ENCODE data around the gene CHD9. TPM values are rescaled to one million over a fixed set of nuclear protein-coding genes. Genes with fewer than 3 reads are reported as not detected.

Gene CHD9
- total RNA-seq, 1 experiment from 2014 or later = 26.3 TPM

DNA sequence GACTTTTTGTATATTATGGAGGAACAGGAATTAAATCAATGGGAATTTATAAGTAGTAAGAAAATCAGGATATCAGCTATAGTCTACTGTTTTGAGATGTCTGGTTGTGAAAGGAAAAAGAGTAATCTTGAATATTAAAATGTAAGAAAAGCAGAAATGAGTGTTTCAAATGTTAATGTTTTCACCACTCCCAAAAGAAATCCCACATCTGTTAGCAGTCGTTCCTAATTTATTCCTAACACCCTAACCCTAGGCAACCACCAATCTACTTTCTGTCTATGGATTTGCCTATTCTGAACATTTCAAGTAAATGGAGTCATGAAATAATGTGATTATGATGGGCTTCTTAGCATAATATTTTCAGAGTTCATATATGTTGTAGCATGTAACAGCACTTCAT lies 133.0 kb downstream of the CHD9 start:
- Histone ChIP-seq H3K27me3 (ENCODE audit: insufficient read depth, low read depth) (no peaks in the 10 kb centered on the region), H3K4me1 (replicated peaks; ENCODE audit: insufficient read depth) (no peaks in the 10 kb centered on the region), H3K4me3 (no peak overlapping the region), H3K4me2 (no peak overlapping the region), H3K27ac (no peak overlapping the region), H3F3A (ENCODE audit: insufficient read depth, low read depth) (no peaks in the 10 kb centered on the region), H3K36me3 (ENCODE audit: low read depth) (no peaks in the 10 kb centered on the region), H2AFZ (no peak overlapping the region), H3K9me3 (ENCODE audit: insufficient read depth, low read depth) (peaks cover 14% of the 10 kb centered on the region), H4K20me1 (ENCODE audit: insufficient read depth) (no peaks in the 10 kb centered on the region), H3K9me2 (ENCODE audit: insufficient read depth) (no peaks in the 10 kb centered on the region), H3K79me2 (ENCODE audit: low read depth) (no peaks in the 10 kb centered on the region)
- no peak for DNase-seq
- ChIA-PET POLR2A (ENCODE audit: unreplicated experiment) (no interaction called here), CTCF (no interaction called here)
- BruUV-seq (replicated peaks) = no TSS peak
- TF ChIP-seq, protein P1, sequence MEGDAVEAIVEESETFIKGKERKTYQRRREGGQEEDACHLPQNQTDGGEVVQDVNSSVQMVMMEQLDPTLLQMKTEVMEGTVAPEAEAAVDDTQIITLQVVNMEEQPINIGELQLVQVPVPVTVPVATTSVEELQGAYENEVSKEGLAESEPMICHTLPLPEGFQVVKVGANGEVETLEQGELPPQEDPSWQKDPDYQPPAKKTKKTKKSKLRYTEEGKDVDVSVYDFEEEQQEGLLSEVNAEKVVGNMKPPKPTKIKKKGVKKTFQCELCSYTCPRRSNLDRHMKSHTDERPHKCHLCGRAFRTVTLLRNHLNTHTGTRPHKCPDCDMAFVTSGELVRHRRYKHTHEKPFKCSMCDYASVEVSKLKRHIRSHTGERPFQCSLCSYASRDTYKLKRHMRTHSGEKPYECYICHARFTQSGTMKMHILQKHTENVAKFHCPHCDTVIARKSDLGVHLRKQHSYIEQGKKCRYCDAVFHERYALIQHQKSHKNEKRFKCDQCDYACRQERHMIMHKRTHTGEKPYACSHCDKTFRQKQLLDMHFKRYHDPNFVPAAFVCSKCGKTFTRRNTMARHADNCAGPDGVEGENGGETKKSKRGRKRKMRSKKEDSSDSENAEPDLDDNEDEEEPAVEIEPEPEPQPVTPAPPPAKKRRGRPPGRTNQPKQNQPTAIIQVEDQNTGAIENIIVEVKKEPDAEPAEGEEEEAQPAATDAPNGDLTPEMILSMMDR (conservative IDR thresholded peaks at IDR 0.05) = no peak
- intact Hi-C loops (cut with micrococcal nuclease; ENCODE audit: unreplicated experiment) = no loop called here

DNA sequence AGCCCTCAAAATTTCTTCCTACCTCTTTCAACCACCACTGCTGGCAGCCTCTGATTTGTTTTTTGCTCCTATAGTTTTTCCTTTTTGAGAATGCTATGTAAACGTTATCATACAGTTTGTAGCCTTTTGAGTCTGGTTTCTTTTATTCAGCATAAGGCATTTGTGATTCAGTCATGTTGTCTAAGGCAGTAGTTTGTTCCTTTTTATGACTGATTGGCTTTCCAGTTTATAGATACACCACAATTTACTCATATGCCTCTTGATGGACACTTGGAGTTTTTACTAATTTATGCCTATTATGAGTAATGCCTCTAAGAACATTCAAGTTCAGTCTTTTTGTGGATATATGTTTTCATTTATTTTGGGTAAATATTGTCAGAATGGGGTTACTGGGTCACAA lies 136.6 kb downstream of the CHD9 start:
- CTCF ChIA-PET = no interaction called here
- intact Hi-C loops (cut with micrococcal nuclease; ENCODE audit: unreplicated experiment) = no loop called here
- no TSS peak for BruUV-seq (replicated peaks)

DNA sequence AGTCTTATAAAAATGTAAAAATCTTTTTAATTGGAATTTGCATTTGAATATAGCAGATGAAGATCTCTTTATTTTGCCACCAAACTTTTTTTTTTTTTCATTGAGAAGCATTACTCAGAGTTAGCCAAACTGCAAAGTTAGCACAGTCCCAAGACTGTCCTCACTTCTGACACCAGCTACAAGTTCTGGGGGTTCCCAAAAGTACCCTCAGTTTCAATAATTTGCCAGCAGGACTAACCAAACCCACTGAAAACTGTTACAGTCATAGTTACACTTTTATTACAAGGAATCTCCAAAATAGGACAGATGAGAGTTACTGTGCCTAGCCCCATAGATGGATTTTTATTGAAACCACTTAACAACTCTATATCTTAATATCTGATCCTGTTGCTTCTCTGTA lies 144.1 kb downstream of the CHD9 start:
- ChIA-PET POLR2A (ENCODE audit: unreplicated experiment) (no interaction called here), CTCF (no interaction called here)
- 0 out of 2 replicates have a peak, but pooled peaks cover 6% of the 10 kb centered on the region for H3K9me3 ChIP-seq (ENCODE audit: insufficient read depth, low read depth)
- TF ChIP-seq, protein P1 (conservative IDR thresholded peaks at IDR 0.05) = no peak
- no peak for TF ChIP-seq EZH2 (IDR thresholded peaks at IDR 0.05; ENCODE audit: low read depth)
- H3K4me3 ChIP-seq = no peak overlapping the region
- no peaks in the 10 kb centered on the region for H3K27me3 ChIP-seq (ENCODE audit: insufficient read depth, low read depth)
- H3K36me3 ChIP-seq (ENCODE audit: low read depth) = no peaks in the 10 kb centered on the region
- no peaks in the 10 kb centered on the region for H3K79me2 ChIP-seq (ENCODE audit: low read depth)
- H3K4me2 ChIP-seq = no peak overlapping the region
- H3K9me2 ChIP-seq (ENCODE audit: insufficient read depth) = no peaks in the 10 kb centered on the region
- DNase-seq = no peak
- H4K20me1 ChIP-seq (ENCODE audit: insufficient read depth) = no peaks in the 10 kb centered on the region
- no peaks in the 10 kb centered on the region for H3K4me1 ChIP-seq (replicated peaks; ENCODE audit: insufficient read depth)
- peaks cover 3% of the 10 kb centered on the region; the same call in 1 of the 2 replicates for H3F3A ChIP-seq (ENCODE audit: insufficient read depth, low read depth)
- H3K27ac ChIP-seq = no peak overlapping the region
- no peak overlapping the region for H2AFZ ChIP-seq
- no TSS peak for BruUV-seq (replicated peaks)
- intact Hi-C loops (cut with micrococcal nuclease; ENCODE audit: unreplicated experiment) = no loop called here

More for the DNA sequence above, 136.6 kb downstream of the CHD9 start:
- no peaks in the 10 kb centered on the region for H3K4me1 ChIP-seq (replicated peaks; ENCODE audit: insufficient read depth)
- H2AFZ ChIP-seq = no peak overlapping the region
- no peak for TF ChIP-seq EZH2 (IDR thresholded peaks at IDR 0.05; ENCODE audit: low read depth)
- TF ChIP-seq, protein P1 (conservative IDR thresholded peaks at IDR 0.05) = no peak
- POLR2A ChIA-PET (ENCODE audit: unreplicated experiment) = no interaction called here
- no peaks in the 10 kb centered on the region for H3K79me2 ChIP-seq (ENCODE audit: low read depth)
- DNase-seq = no peak
- no peaks in the 10 kb centered on the region for H3K27me3 ChIP-seq (ENCODE audit: insufficient read depth, low read depth)
- H4K20me1 ChIP-seq (ENCODE audit: insufficient read depth) = no peaks in the 10 kb centered on the region
- no peaks in the 10 kb centered on the region; the same call in 1 of the 2 replicates for H3K9me3 ChIP-seq (ENCODE audit: insufficient read depth, low read depth)
- H3K27ac ChIP-seq = no peak overlapping the region
- H3F3A ChIP-seq (ENCODE audit: insufficient read depth, low read depth) = no peaks in the 10 kb centered on the region
- H3K4me3 ChIP-seq = no peak overlapping the region
- H3K9me2 ChIP-seq (ENCODE audit: insufficient read depth) = no peaks in the 10 kb centered on the region
- no peak overlapping the region for H3K4me2 ChIP-seq
- H3K36me3 ChIP-seq (ENCODE audit: low read depth) = no peaks in the 10 kb centered on the region

Data from PC-9 (cell line).